HepG2 (cell line): Measurements from ENCODE around the gene GPC6. TPM values are rescaled to one million over a fixed set of nuclear protein-coding genes. Genes with fewer than 3 reads are reported as not detected.

Source experiments
- ARNTL ChIP-seq: sonication (generic); formaldehyde crosslinking; IDR thresholded peaks from 2 replicates; pipeline ENCODE4 v1.4.0; 2020; ENCODE audit warnings: mild to moderate bottlenecking, missing genetic modification reagents
- BHLHE40 ChIP-seq: IDR thresholded peaks from 2 replicates; pipeline ENCODE4 v1.6.1; 2011; ENCODE audit warnings: low read length, improper control_type of control experiment
- HMG20B ChIP-seq: conservative IDR thresholded peaks from 2 replicates; pipeline ENCODE4 v1.6.1; 2016; ENCODE audit warnings: missing genetic modification reagents, missing compliant biosample characterization
- KDM1A ChIP-seq: IDR thresholded peaks from 2 replicates; pipeline ENCODE4 v1.6.1; 2016; ENCODE audit warnings: missing compliant biosample characterization
- MIER3 ChIP-seq: IDR thresholded peaks from 2 replicates; pipeline ENCODE4 v1.6.1; 2016; ENCODE audit warnings: missing compliant biosample characterization, borderline replicate concordance
- MIXL1 ChIP-seq: IDR thresholded peaks from 2 replicates; pipeline ENCODE4 v1.6.1; 2016
- POGZ ChIP-seq: sonication (generic); formaldehyde crosslinking; IDR thresholded peaks from 2 replicates; pipeline ENCODE4 v1.4.0; 2020; ENCODE audit warnings: mild to moderate bottlenecking, missing genetic modification reagents
- RARA ChIP-seq: IDR thresholded peaks from 2 replicates; pipeline ENCODE4 v1.6.1; 2016; ENCODE audit warnings: missing genetic modification reagents, missing compliant biosample characterization
- TARDBP ChIP-seq: sonication (generic); formaldehyde crosslinking; IDR thresholded peaks from 2 replicates; pipeline ENCODE4 v1.8.0; 2022; ENCODE audit warnings: mild to moderate bottlenecking, missing genetic modification reagents
- TCF7L2 ChIP-seq: IDR thresholded peaks from 2 replicates; pipeline ENCODE4 v1.6.1; 2011; ENCODE audit warnings: mild to moderate bottlenecking, low read depth, low read length, moderate library complexity
- ZFP90 ChIP-seq: sonication (generic); formaldehyde crosslinking; IDR thresholded peaks from 2 replicates; pipeline ENCODE4 v1.8.0; 2022; ENCODE audit warnings: missing genetic modification reagents, mild to moderate bottlenecking, inconsistent platforms, borderline replicate concordance
- ZNF264 ChIP-seq: sonication (generic); formaldehyde crosslinking; IDR thresholded peaks from 2 replicates; pipeline ENCODE4 v1.4.0; 2020; ENCODE audit warnings: missing genetic modification reagents
- ZNF777 ChIP-seq: sonication (generic); formaldehyde crosslinking; IDR thresholded peaks from 2 replicates; pipeline ENCODE4 v1.4.0; 2020; ENCODE audit warnings: missing genetic modification reagents
- ZNF839 ChIP-seq: sonication (generic); formaldehyde crosslinking; IDR thresholded peaks from 2 replicates; pipeline ENCODE4 v1.4.0; 2020; ENCODE audit warnings: missing genetic modification reagents, mild to moderate bottlenecking, borderline replicate concordance
- polyA plus RNA-seq, 8 experiments: library from polyadenylated mRNA; depleted of rRNA in 3 of 8; stranded (reverse) in 7 of 8; unstranded in 1 of 8; fragments of >200 nt; fragmentation: Illumina TruSeq in 4 of 8; extraction: Trizol in 4 of 8; gene quantifications; 2 replicates each; pipeline versions ENCODE4 v1.2.1 to v1.2.3, GENCODE V29; 2011 to 2016; ENCODE audit warnings: low read depth in 4 of 8, missing spikeins in 1 of 8, mixed read lengths in 1 of 8; ENCODE audit not compliant: insufficient read depth in 1 of 8
- total RNA-seq, 5 experiments: library from RNA; depleted of rRNA; stranded (reverse); fragments of >200 nt; fragmentation: Illumina TruSeq; extraction: Trizol; gene quantifications; 2 replicates each; pipeline ENCODE4 v1.2.3, GENCODE V29; 2016; ENCODE audit warnings: low read depth in 1 of 5
- TF ChIP-seq, protein P1 (sequence below), 2 experiments: sonication (generic) in 1 of 2; formaldehyde crosslinking in 1 of 2; IDR thresholded peaks; 2 replicates each; pipeline versions ENCODE4 v1.4.0 to v1.6.1; 2016 to 2020; ENCODE audit warnings: borderline replicate concordance in 1 of 2, low read depth in 1 of 2, mild to moderate bottlenecking in 1 of 2, missing genetic modification reagents in 1 of 2
- TF ChIP-seq, protein P2 (sequence below): sonication (generic); formaldehyde crosslinking; IDR thresholded peaks from 2 replicates; pipeline ENCODE4 v1.5.0; 2020; ENCODE audit warnings: mild to moderate bottlenecking, missing genetic modification reagents, borderline replicate concordance
- TF ChIP-seq, protein P3 (sequence below): sonication (generic); formaldehyde crosslinking; IDR thresholded peaks from 2 replicates; pipeline ENCODE4 v1.9.0; 2021; ENCODE audit warnings: missing genetic modification reagents, borderline replicate concordance
- TF ChIP-seq, protein P4 (sequence below): sonication (generic); formaldehyde crosslinking; IDR thresholded peaks from 2 replicates; pipeline ENCODE4 v1.8.0; 2022; ENCODE audit warnings: mild to moderate bottlenecking, missing genetic modification reagents, borderline replicate concordance

Gene GPC6
- total and polyA plus RNA-seq, 2 of the 13 experiments (the other 11 are each of a cell fraction or from before 2014, with no cell fraction given): 24.5 to 33.9 TPM

DNA sequence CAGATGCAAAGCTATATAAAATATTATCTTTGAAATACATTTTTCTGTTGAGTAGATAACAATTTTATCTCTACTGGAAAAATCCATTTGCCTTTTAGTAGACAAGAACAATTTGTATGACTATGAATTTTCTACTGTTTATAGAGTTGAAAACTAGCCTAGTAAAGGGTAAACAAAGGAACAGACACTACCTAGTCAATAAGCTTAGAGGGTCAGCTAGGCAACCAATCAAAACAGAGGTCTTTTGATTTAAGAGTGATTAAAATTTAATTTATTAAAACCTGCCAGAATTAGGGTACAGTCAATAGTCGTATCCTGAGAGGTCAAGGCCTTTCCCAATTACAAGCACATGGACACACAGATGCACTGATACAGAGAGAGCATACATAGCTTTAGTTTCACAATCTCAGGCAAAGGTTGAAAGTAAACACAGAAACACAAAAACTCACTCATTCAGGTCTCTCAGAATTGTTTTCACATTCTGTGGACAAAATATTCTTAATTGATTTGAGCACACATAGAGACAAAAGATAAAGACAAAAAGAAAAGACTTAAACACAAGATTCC, 24.5 kb upstream of the GPC6 start (continued):
- TF ChIP-seq ARNTL (peak; percentile 76), TARDBP (CRISPR knock-in tag) (peak; percentile 65), BHLHE40 (0 out of 2 replicates have a peak, but pooled peaks have one; percentile 11), TCF7L2 (no peak), POGZ (CRISPR knock-in tag) (peak; percentile 87), HMG20B (CRISPR knock-in tag) (peak; percentile 98), ZNF839 (CRISPR knock-in tag) (no peak), MIXL1 (CRISPR knock-in tag) (peak; percentile 97), RARA (CRISPR knock-in tag) (peak; percentile 96), ZNF777 (CRISPR knock-in tag) (no peak), MIER3 (no peak; the same call in 1 of the 2 replicates), ZFP90 (CRISPR knock-in tag) (0 out of 2 replicates have a peak, but pooled peaks have one; percentile 36), ZNF264 (CRISPR knock-in tag) (0 out of 2 replicates have a peak, but pooled peaks have one; percentile 34), KDM1A (peak; percentile 59; the same call in 1 of the 2 replicates)
- TF ChIP-seq, protein P1, sequence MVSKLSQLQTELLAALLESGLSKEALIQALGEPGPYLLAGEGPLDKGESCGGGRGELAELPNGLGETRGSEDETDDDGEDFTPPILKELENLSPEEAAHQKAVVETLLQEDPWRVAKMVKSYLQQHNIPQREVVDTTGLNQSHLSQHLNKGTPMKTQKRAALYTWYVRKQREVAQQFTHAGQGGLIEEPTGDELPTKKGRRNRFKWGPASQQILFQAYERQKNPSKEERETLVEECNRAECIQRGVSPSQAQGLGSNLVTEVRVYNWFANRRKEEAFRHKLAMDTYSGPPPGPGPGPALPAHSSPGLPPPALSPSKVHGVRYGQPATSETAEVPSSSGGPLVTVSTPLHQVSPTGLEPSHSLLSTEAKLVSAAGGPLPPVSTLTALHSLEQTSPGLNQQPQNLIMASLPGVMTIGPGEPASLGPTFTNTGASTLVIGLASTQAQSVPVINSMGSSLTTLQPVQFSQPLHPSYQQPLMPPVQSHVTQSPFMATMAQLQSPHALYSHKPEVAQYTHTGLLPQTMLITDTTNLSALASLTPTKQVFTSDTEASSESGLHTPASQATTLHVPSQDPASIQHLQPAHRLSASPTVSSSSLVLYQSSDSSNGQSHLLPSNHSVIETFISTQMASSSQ (IDR thresholded peaks at IDR 0.05; ENCODE audit: low read depth): no peak
- TF ChIP-seq, protein P1 (CRISPR knock-in tag; IDR thresholded peaks at IDR 0.05; ENCODE audit: borderline replicate concordance): peak; percentile 66; the same call in 1 of the 2 replicates
- TF ChIP-seq, protein P2, sequence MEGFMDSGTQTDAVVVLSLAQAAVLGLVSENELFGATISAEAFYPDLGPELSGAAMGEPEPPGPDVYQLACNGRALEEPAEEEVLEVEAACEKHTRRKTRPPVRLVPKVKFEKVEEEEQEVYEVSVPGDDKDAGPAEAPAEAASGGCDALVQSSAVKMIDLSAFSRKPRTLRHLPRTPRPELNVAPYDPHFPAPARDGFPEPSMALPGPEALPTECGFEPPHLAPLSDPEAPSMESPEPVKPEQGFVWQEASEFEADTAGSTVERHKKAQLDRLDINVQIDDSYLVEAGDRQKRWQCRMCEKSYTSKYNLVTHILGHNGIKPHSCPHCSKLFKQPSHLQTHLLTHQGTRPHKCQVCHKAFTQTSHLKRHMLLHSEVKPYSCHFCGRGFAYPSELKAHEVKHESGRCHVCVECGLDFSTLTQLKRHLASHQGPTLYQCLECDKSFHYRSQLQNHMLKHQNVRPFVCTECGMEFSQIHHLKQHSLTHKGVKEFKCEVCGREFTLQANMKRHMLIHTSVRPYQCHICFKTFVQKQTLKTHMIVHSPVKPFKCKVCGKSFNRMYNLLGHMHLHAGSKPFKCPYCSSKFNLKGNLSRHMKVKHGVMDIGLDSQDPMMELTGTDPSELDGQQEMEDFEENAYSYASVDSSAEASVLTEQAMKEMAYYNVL (CRISPR knock-in tag): peak; percentile 54; the same call in 1 of the 2 replicates
- TF ChIP-seq, protein P3, sequence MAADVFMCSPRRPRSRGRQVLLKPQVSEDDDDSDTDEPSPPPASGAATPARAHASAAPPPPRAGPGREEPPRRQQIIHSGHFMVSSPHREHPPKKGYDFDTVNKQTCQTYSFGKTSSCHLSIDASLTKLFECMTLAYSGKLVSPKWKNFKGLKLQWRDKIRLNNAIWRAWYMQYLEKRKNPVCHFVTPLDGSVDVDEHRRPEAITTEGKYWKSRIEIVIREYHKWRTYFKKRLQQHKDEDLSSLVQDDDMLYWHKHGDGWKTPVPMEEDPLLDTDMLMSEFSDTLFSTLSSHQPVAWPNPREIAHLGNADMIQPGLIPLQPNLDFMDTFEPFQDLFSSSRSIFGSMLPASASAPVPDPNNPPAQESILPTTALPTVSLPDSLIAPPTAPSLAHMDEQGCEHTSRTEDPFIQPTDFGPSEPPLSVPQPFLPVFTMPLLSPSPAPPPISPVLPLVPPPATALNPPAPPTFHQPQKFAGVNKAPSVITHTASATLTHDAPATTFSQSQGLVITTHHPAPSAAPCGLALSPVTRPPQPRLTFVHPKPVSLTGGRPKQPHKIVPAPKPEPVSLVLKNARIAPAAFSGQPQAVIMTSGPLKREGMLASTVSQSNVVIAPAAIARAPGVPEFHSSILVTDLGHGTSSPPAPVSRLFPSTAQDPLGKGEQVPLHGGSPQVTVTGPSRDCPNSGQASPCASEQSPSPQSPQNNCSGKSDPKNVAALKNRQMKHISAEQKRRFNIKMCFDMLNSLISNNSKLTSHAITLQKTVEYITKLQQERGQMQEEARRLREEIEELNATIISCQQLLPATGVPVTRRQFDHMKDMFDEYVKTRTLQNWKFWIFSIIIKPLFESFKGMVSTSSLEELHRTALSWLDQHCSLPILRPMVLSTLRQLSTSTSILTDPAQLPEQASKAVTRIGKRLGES: 0 out of 2 replicates have a peak, but pooled peaks have one; percentile 22
- TF ChIP-seq, protein P4, sequence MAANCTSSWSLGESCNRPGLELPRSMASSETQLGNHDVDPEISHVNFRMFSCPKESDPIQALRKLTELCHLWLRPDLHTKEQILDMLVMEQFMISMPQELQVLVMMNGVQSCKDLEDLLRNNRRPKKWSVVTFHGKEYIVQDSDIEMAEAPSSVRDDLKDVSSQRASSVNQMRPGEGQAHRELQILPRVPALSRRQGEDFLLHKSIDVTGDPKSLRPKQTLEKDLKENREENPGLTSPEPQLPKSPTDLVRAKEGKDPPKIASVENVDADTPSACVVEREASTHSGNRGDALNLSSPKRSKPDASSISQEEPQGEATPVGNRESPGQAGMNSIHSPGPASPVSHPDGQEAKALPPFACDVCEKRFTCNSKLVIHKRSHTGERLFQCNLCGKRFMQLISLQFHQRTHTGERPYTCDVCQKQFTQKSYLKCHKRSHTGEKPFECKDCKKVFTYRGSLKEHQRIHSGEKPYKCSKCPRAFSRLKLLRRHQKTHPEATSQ: peak; percentile 68; the same call in 1 of the 2 replicates
